ENCODE results near the gene ADGRG3. TPM values are rescaled to one million over a fixed set of nuclear protein-coding genes. Genes with fewer than 3 reads are reported as not detected.

The ADGRG3 gene
- total RNA-seq, 1 experiment from 2014 or later = not detected

- H3K9me3 Mint-ChIP-seq (ENCODE audit: low read depth, unreplicated experiment) = no peaks in the 10 kb centered on the region
- intact Hi-C loops (cut with micrococcal nuclease; ENCODE audit: unreplicated experiment) = no loop called here
- no peak for TF ChIP-seq CTCF (IDR thresholded peaks at IDR 0.05; ENCODE audit: unreplicated experiment)
- no peak overlapping the region for H3K4me3 Mint-ChIP-seq (ENCODE audit: low read depth, unreplicated experiment)
- BruUV-seq (replicated peaks) = no TSS peak
- H3K36me3 Mint-ChIP-seq (ENCODE audit: insufficient read depth, unreplicated experiment) = no peaks in the 10 kb centered on the region
- CTCF ChIA-PET = no interaction called here
- DNase-seq = no peak
- H3K27me3 Mint-ChIP-seq (ENCODE audit: unreplicated experiment) = peaks cover 21% of the 10 kb centered on the region
- peaks cover 7% of the 10 kb centered on the region for H3K4me1 Mint-ChIP-seq (ENCODE audit: low read depth, unreplicated experiment)
- no peak overlapping the region for H3K27ac Mint-ChIP-seq (ENCODE audit: unreplicated experiment)
These were observed 31.4 kb downstream of the ADGRG3 start for GRCh38 chr16:57699481-57699880.

GRCh38 chr16:57699899-57700298, 31.8 kb downstream of the ADGRG3 start:
- no peak for TF ChIP-seq CTCF (IDR thresholded peaks at IDR 0.05; ENCODE audit: unreplicated experiment)
- CTCF ChIA-PET = no interaction called here
- intact Hi-C loops (cut with micrococcal nuclease; ENCODE audit: unreplicated experiment) = no loop called here
- no TSS peak for BruUV-seq (replicated peaks)
- Mint-ChIP-seq H3K4me3 (ENCODE audit: low read depth, unreplicated experiment) (no peak overlapping the region), H3K9me3 (ENCODE audit: low read depth, unreplicated experiment) (no peaks in the 10 kb centered on the region), H3K27ac (ENCODE audit: unreplicated experiment) (no peak overlapping the region), H3K4me1 (ENCODE audit: low read depth, unreplicated experiment) (peaks cover 9% of the 10 kb centered on the region), H3K36me3 (ENCODE audit: insufficient read depth, unreplicated experiment) (no peaks in the 10 kb centered on the region), H3K27me3 (ENCODE audit: unreplicated experiment) (peaks cover 26% of the 10 kb centered on the region)
- no peak for DNase-seq

GRCh38 chr16:57700781-57701551, 32.9 kb downstream of the ADGRG3 start:
- H3K4me1 Mint-ChIP-seq (ENCODE audit: low read depth, unreplicated experiment) = peaks cover 9% of the 10 kb centered on the region
- H3K27ac Mint-ChIP-seq (ENCODE audit: unreplicated experiment) = no peak overlapping the region
- H3K36me3 Mint-ChIP-seq (ENCODE audit: insufficient read depth, unreplicated experiment) = no peaks in the 10 kb centered on the region
- no peak overlapping the region for H3K4me3 Mint-ChIP-seq (ENCODE audit: low read depth, unreplicated experiment)
- BruUV-seq (replicated peaks) = no TSS peak
- no peak for DNase-seq
- H3K27me3 Mint-ChIP-seq (ENCODE audit: unreplicated experiment) = peaks cover 36% of the 10 kb centered on the region
- H3K9me3 Mint-ChIP-seq (ENCODE audit: low read depth, unreplicated experiment) = no peaks in the 10 kb centered on the region
- TF ChIP-seq CTCF (IDR thresholded peaks at IDR 0.05; ENCODE audit: unreplicated experiment) = no peak
- CTCF ChIA-PET = interaction anchor here (0.7 kb wide), 1 partner anchor 191 kb away, joined by 3 read pairs; no protein-coding TSS in a partner anchor
- intact Hi-C loops (cut with micrococcal nuclease; ENCODE audit: unreplicated experiment) = no loop called here

GRCh38 chr16:57701759-57702371, 33.8 kb downstream of the ADGRG3 start:
- DNase-seq = no peak
- peaks cover 45% of the 10 kb centered on the region for H3K27me3 Mint-ChIP-seq (ENCODE audit: unreplicated experiment)
- H3K27ac Mint-ChIP-seq (ENCODE audit: unreplicated experiment) = no peak overlapping the region
- intact Hi-C loops (cut with micrococcal nuclease; ENCODE audit: unreplicated experiment) = no loop called here
- no peaks in the 10 kb centered on the region for H3K36me3 Mint-ChIP-seq (ENCODE audit: insufficient read depth, unreplicated experiment)
- CTCF ChIA-PET = no interaction called here
- no peak overlapping the region for H3K4me3 Mint-ChIP-seq (ENCODE audit: low read depth, unreplicated experiment)
- H3K4me1 Mint-ChIP-seq (ENCODE audit: low read depth, unreplicated experiment) = peaks cover 9% of the 10 kb centered on the region
- no TSS peak for BruUV-seq (replicated peaks)
- no peak for TF ChIP-seq CTCF (IDR thresholded peaks at IDR 0.05; ENCODE audit: unreplicated experiment)
- H3K9me3 Mint-ChIP-seq (ENCODE audit: low read depth, unreplicated experiment) = no peaks in the 10 kb centered on the region

Measured in Calu3 (cell line).